ENCODE measurements around the gene HLX. TPM values are rescaled to one million over a fixed set of nuclear protein-coding genes. Genes with fewer than 3 reads are reported as not detected.

HLX gene
- polyA plus RNA-seq, 1 of the 3 experiments (the other 2 are of a cell fraction), result 21.4 TPM

DNA sequence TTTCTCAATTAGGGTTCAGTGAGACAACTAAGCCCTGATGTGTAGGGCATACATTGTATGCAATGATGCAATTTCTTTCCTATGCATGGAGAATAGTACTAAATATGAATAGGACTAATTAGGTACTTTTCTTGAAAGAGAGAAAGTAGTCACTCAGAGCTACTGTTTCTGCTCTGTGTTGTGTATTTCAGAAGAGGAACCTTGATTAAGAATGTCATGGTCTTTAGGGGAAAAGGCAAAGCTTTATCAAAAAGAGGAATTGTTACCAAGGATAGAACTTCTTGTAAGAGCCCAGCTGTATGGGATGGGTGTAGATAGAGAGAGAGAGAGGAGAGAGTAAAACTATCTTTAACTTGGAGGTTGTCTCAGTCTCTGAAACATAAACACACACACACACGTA lies 49.1 kb downstream of the HLX start (continued):
- TF ChIP-seq, protein P1, sequence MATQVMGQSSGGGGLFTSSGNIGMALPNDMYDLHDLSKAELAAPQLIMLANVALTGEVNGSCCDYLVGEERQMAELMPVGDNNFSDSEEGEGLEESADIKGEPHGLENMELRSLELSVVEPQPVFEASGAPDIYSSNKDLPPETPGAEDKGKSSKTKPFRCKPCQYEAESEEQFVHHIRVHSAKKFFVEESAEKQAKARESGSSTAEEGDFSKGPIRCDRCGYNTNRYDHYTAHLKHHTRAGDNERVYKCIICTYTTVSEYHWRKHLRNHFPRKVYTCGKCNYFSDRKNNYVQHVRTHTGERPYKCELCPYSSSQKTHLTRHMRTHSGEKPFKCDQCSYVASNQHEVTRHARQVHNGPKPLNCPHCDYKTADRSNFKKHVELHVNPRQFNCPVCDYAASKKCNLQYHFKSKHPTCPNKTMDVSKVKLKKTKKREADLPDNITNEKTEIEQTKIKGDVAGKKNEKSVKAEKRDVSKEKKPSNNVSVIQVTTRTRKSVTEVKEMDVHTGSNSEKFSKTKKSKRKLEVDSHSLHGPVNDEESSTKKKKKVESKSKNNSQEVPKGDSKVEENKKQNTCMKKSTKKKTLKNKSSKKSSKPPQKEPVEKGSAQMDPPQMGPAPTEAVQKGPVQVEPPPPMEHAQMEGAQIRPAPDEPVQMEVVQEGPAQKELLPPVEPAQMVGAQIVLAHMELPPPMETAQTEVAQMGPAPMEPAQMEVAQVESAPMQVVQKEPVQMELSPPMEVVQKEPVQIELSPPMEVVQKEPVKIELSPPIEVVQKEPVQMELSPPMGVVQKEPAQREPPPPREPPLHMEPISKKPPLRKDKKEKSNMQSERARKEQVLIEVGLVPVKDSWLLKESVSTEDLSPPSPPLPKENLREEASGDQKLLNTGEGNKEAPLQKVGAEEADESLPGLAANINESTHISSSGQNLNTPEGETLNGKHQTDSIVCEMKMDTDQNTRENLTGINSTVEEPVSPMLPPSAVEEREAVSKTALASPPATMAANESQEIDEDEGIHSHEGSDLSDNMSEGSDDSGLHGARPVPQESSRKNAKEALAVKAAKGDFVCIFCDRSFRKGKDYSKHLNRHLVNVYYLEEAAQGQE (IDR thresholded peaks at IDR 0.05; ENCODE audit: low read depth, low read length), result no peak
- TF ChIP-seq GATA2 (CRISPR knock-in tag; IDR thresholded peaks at IDR 0.05) (no peak), JUND (IDR thresholded peaks at IDR 0.05) (no peak)
- TF ChIP-seq, protein P2, sequence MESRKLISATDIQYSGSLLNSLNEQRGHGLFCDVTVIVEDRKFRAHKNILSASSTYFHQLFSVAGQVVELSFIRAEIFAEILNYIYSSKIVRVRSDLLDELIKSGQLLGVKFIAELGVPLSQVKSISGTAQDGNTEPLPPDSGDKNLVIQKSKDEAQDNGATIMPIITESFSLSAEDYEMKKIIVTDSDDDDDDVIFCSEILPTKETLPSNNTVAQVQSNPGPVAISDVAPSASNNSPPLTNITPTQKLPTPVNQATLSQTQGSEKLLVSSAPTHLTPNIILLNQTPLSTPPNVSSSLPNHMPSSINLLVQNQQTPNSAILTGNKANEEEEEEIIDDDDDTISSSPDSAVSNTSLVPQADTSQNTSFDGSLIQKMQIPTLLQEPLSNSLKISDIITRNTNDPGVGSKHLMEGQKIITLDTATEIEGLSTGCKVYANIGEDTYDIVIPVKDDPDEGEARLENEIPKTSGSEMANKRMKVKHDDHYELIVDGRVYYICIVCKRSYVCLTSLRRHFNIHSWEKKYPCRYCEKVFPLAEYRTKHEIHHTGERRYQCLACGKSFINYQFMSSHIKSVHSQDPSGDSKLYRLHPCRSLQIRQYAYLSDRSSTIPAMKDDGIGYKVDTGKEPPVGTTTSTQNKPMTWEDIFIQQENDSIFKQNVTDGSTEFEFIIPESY (IDR thresholded peaks at IDR 0.05; ENCODE audit: borderline replicate concordance, low read depth), result no peak

DNA sequence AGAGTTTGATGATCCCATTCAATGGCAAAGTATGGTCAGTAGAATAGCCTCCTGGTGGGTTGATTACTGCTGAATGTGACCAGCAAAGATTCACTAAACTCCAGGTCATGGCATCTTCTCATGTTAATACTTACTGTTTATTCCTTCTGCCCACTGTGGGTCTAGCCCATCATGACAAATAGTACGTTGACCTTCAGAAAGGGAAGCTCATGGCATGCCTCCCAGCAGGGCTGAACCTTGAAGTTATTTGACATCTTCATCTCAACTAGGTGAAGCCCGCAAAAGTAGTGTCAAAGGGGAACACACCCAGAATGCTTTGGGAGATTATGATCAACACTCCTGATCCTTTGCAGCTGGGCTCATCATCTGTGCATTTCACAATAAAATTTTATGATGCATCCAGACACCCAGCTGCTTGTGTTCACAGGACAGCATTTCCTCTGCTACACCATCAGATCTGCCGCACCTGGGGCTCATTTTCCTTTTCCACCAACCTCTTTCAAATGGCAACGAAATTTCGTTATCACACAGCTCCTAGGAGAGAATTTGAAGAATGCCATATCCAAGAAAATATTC lies 49.6 kb downstream of the HLX start:
- Histone ChIP-seq H3K36me3 (replicated peaks in 1 of 2; ENCODE audit: control insufficient read depth in 1 of 2, insufficient read depth in 2 of 2, low read length in 1 of 2) (no peaks in the 10 kb centered on the region), H3K9me3 (no peaks in the 10 kb centered on the region), H3K4me3 (ENCODE audit: low read depth in 2 of 2, low read length in 1 of 2) (no peak overlapping the region), H2AFZ (ENCODE audit: low read depth) (no peak overlapping the region), H3K9ac (no peak overlapping the region), H3F3A (replicated peaks; ENCODE audit: insufficient read depth) (no peaks in the 10 kb centered on the region), H3K9me2 (no peaks in the 10 kb centered on the region), H3K4me1 (ENCODE audit: control insufficient read depth in 1 of 2, insufficient read depth in 2 of 2, low read depth in 1 of 2, low read length in 1 of 2) (peaks cover 0 to 2% of the 10 kb centered on the region in 2 experiments; a peak in 1 of 4 replicates), H3K27ac (ENCODE audit: low read depth in 2 of 2, low read length in 1 of 2) (no peak overlapping the region), H3K4me2 (no peak overlapping the region), H3K79me2 (ENCODE audit: insufficient read depth) (no peaks in the 10 kb centered on the region), H3K27me3 (ENCODE audit: insufficient read depth) (no peaks in the 10 kb centered on the region), H4K20me1 (ENCODE audit: insufficient read depth) (no peaks in the 10 kb centered on the region)
- ChIA-PET CTCF (interaction anchor here (1.0 to 1.2 kb wide), 2 partner anchors 20 to 275 kb away, joined by 3 read pairs; no protein-coding TSS in a partner anchor), POLR2A (no interaction called here)
- TF ChIP-seq, protein P3, sequence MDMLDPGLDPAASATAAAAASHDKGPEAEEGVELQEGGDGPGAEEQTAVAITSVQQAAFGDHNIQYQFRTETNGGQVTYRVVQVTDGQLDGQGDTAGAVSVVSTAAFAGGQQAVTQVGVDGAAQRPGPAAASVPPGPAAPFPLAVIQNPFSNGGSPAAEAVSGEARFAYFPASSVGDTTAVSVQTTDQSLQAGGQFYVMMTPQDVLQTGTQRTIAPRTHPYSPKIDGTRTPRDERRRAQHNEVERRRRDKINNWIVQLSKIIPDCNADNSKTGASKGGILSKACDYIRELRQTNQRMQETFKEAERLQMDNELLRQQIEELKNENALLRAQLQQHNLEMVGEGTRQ (IDR thresholded peaks at IDR 0.05; ENCODE audit: borderline replicate concordance, low read depth, low read length), result no peak
- no peak for TF ChIP-seq YY1 (IDR thresholded peaks at IDR 0.05; ENCODE audit: low read depth)
- no peak for TF ChIP-seq JUND (IDR thresholded peaks at IDR 0.05)
- TF ChIP-seq FOXJ3 (CRISPR knock-in tag; IDR thresholded peaks at IDR 0.05), result no peak
- TF ChIP-seq FOSL2 (IDR thresholded peaks at IDR 0.05; ENCODE audit: borderline replicate concordance, low read depth), result no peak
- DNase-seq, result no peak
- WGBS (ENCODE audit: low lambda C conversion rate), result 62% methylated on average over 5 of the region's 5 CpGs

Measured in SK-N-SH (cell line).